ENCODE data around the gene RAD1. TPM values are rescaled to one million over a fixed set of nuclear protein-coding genes. Genes with fewer than 3 reads are reported as not detected.

Gene RAD1
- total and polyA plus RNA-seq, 2 experiments from 2014 or later, result 26.3 to 53.6 TPM

DNA sequence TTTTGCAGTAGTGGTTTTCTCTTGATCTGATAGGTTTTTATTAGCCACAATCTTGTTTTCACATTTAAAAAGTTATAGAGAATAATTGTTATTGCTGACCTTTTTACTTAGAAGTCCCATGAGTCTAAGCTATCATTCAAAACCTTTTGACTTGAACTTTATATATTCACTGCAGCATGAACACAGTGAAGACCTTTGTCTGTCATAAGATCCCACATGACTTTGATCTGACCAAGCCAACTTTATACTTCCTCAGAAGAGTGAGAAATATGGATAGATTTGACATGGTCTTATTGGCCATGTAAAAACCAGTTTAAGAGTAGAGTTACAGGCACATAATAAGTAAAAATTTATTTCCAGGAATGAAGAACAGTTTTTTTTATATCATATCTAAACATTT lies 34.1 kb downstream of the RAD1 start:
- Histone ChIP-seq H3K9me3 (ENCODE audit: low read depth) (no peaks in the 10 kb centered on the region), H3K4me1 (ENCODE audit: insufficient read depth) (no peaks in the 10 kb centered on the region), H4K20me1 (ENCODE audit: insufficient read depth) (no peaks in the 10 kb centered on the region), H3K36me3 (ENCODE audit: low read depth) (no peaks in the 10 kb centered on the region), H3F3A (ENCODE audit: insufficient read depth) (no peaks in the 10 kb centered on the region), H3K4me3 (no peak overlapping the region), H3K4me2 (ENCODE audit: unreplicated experiment) (no peak overlapping the region), H3K27me3 (replicated peaks; ENCODE audit: insufficient read depth) (no peaks in the 10 kb centered on the region), H3K9me2 (ENCODE audit: insufficient read depth) (no peaks in the 10 kb centered on the region), H3K9ac (no peak overlapping the region), H3K79me2 (ENCODE audit: insufficient read depth) (no peaks in the 10 kb centered on the region), H3K27ac (no peak overlapping the region), H2AFZ (no peak overlapping the region)
- in situ Hi-C loops (cut with MboI), result loop anchor here (25.0 kb wide), 1 partner anchor 869 kb away; the partner anchor contains the start of gene AMACR
- TF ChIP-seq EZH2phosphoT487 (IDR thresholded peaks at IDR 0.05; ENCODE audit: insufficient read depth, low read depth) (no peak), EZH2 (IDR thresholded peaks at IDR 0.05; ENCODE audit: insufficient read depth, poor library complexity, severe bottlenecking) (no peak)
- DNase-seq, result no peak

DNA sequence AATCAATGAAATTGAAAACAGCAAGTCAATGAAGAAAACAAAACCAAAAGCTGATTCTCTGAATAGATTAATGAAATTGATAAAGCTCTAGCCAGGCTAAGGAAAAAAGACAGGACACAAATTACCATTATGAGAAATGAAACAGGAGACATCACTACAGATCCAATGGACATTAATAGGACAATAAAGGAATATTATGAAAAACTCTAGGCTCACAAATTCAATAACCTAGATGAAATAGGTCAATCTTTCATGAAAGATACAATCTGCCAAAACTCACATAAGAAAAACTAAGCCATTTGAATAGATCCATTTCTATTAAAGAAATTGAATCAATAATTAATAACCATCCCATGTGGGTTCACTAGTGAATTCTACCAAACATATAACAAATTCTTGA lies 39.0 kb downstream of the RAD1 start:
- DNase-seq, result peak; percentile 10
- Histone ChIP-seq H3K9ac (no peak overlapping the region), H3K4me1 (ENCODE audit: insufficient read depth) (no peaks in the 10 kb centered on the region), H2AFZ (no peak overlapping the region), H3K9me2 (ENCODE audit: insufficient read depth) (no peaks in the 10 kb centered on the region), H3K9me3 (ENCODE audit: low read depth) (no peaks in the 10 kb centered on the region), H3F3A (ENCODE audit: insufficient read depth) (no peaks in the 10 kb centered on the region), H3K79me2 (ENCODE audit: insufficient read depth) (no peaks in the 10 kb centered on the region), H3K36me3 (ENCODE audit: low read depth) (no peaks in the 10 kb centered on the region), H4K20me1 (ENCODE audit: insufficient read depth) (no peaks in the 10 kb centered on the region), H3K4me3 (no peak overlapping the region), H3K27me3 (replicated peaks; ENCODE audit: insufficient read depth) (no peaks in the 10 kb centered on the region), H3K27ac (no peak overlapping the region), H3K4me2 (ENCODE audit: unreplicated experiment) (no peak overlapping the region)
- in situ Hi-C loops (cut with MboI), result loop anchor here (25.0 kb wide), 1 partner anchor 864 kb away; the partner anchor contains the start of gene AMACR
- TF ChIP-seq EZH2 (IDR thresholded peaks at IDR 0.05; ENCODE audit: insufficient read depth, poor library complexity, severe bottlenecking) (no peak), EZH2phosphoT487 (IDR thresholded peaks at IDR 0.05; ENCODE audit: insufficient read depth, low read depth) (no peak)

DNA sequence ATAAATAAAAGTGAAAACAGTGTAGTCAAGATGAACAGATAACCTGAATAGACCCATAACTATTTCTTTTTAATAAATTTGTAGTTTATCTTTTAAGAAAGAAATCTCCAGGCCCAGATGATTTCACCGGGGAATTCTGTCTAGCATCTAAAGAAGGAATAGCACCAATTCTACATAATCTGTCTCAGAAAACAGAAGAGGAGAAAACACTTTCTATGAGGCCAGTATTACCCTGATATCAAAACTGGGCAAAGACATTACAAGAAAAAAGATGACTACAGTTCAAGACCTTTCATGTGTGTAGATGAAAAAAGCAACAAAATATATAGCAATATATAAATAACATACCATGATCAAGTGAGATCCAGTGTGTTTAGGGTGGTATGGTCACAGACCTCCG lies 44.9 kb downstream of the RAD1 start:
- Histone ChIP-seq H3K27me3 (replicated peaks; ENCODE audit: insufficient read depth) (no peaks in the 10 kb centered on the region), H3K79me2 (ENCODE audit: insufficient read depth) (no peaks in the 10 kb centered on the region), H3K4me2 (ENCODE audit: unreplicated experiment) (no peak overlapping the region), H3K4me3 (no peak overlapping the region), H3K27ac (no peak overlapping the region), H3K9me3 (ENCODE audit: low read depth) (no peaks in the 10 kb centered on the region), H2AFZ (no peak overlapping the region), H3K36me3 (ENCODE audit: low read depth) (no peaks in the 10 kb centered on the region), H4K20me1 (ENCODE audit: insufficient read depth) (no peaks in the 10 kb centered on the region), H3K4me1 (ENCODE audit: insufficient read depth) (no peaks in the 10 kb centered on the region), H3F3A (ENCODE audit: insufficient read depth) (no peaks in the 10 kb centered on the region), H3K9me2 (ENCODE audit: insufficient read depth) (no peaks in the 10 kb centered on the region), H3K9ac (no peak overlapping the region)
- DNase-seq, result no peak
- WGBS, 2 experiments (ENCODE audit: low coverage in 1 of 2, low lambda C conversion rate in 2 of 2, missing lambda C conversion rate in 2 of 2), result 53 to 64% methylated on average over 2 of the region's 2 CpGs
- TF ChIP-seq EZH2 (IDR thresholded peaks at IDR 0.05; ENCODE audit: insufficient read depth, poor library complexity, severe bottlenecking) (no peak), EZH2phosphoT487 (IDR thresholded peaks at IDR 0.05; ENCODE audit: insufficient read depth, low read depth) (no peak)
- in situ Hi-C loops (cut with MboI), result no loop called here

DNA sequence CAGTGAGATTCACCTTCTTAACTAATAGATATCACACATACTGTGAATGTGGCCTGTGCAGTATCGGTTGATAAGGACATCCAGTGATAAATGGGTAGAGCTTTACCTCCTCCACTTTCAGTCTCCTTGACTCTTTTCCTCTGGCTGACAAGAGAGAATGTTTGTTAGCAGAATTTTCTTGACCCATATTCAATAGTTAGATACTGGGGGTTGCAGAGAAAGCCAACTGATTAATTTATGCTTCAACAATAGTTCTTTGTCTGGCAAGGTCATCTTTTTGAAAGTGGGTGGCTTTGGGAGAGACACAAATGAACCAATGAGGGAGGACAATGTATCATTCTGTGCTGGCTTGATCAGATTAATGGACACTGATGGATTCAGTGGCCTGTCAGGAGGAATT lies 46.0 kb downstream of the RAD1 start:
- 94 to 98% methylated on average over 1 of the region's 1 CpG for WGBS, 2 experiments (ENCODE audit: low coverage in 1 of 2, low lambda C conversion rate in 2 of 2, missing lambda C conversion rate in 2 of 2)
- H3K9me2 ChIP-seq (ENCODE audit: insufficient read depth), result no peaks in the 10 kb centered on the region
- no peak overlapping the region for H3K4me3 ChIP-seq
- DNase-seq, result no peak
- H2AFZ ChIP-seq, result peak overlapping the region; percentile 35; the same call in 1 of the 2 replicates
- no peaks in the 10 kb centered on the region for H3K79me2 ChIP-seq (ENCODE audit: insufficient read depth)
- H3K36me3 ChIP-seq (ENCODE audit: low read depth), result no peaks in the 10 kb centered on the region
- H3F3A ChIP-seq (ENCODE audit: insufficient read depth), result no peaks in the 10 kb centered on the region
- no peak overlapping the region for H3K4me2 ChIP-seq (ENCODE audit: unreplicated experiment)
- no peak overlapping the region for H3K27ac ChIP-seq
- TF ChIP-seq EZH2 (IDR thresholded peaks at IDR 0.05; ENCODE audit: insufficient read depth, poor library complexity, severe bottlenecking), result no peak
- no peak for TF ChIP-seq EZH2phosphoT487 (IDR thresholded peaks at IDR 0.05; ENCODE audit: insufficient read depth, low read depth)
- H3K9ac ChIP-seq, result no peak overlapping the region
- H3K9me3 ChIP-seq (ENCODE audit: low read depth), result no peaks in the 10 kb centered on the region
- no peaks in the 10 kb centered on the region for H4K20me1 ChIP-seq (ENCODE audit: insufficient read depth)
- no peaks in the 10 kb centered on the region for H3K27me3 ChIP-seq (replicated peaks; ENCODE audit: insufficient read depth)
- in situ Hi-C loops (cut with MboI), result no loop called here
- no peaks in the 10 kb centered on the region for H3K4me1 ChIP-seq (ENCODE audit: insufficient read depth)

- Histone ChIP-seq H3K4me2 (ENCODE audit: unreplicated experiment) (no peak overlapping the region), H3K27me3 (replicated peaks; ENCODE audit: insufficient read depth) (no peaks in the 10 kb centered on the region), H3K4me3 (no peak overlapping the region), H3K9ac (no peak overlapping the region), H4K20me1 (ENCODE audit: insufficient read depth) (no peaks in the 10 kb centered on the region), H3K4me1 (ENCODE audit: insufficient read depth) (no peaks in the 10 kb centered on the region), H3K36me3 (ENCODE audit: low read depth) (no peaks in the 10 kb centered on the region), H3K27ac (no peak overlapping the region), H3K9me2 (ENCODE audit: insufficient read depth) (no peaks in the 10 kb centered on the region), H3K9me3 (ENCODE audit: low read depth) (no peaks in the 10 kb centered on the region), H3F3A (ENCODE audit: insufficient read depth) (no peaks in the 10 kb centered on the region), H2AFZ (no peak overlapping the region; the same call in 1 of the 2 replicates), H3K79me2 (ENCODE audit: insufficient read depth) (no peaks in the 10 kb centered on the region)
- DNase-seq, result no peak
- WGBS, 2 experiments (ENCODE audit: low coverage in 1 of 2, low lambda C conversion rate in 2 of 2, missing lambda C conversion rate in 2 of 2), result 96 to 100% methylated on average over 1 of the region's 1 CpG
- TF ChIP-seq EZH2phosphoT487 (IDR thresholded peaks at IDR 0.05; ENCODE audit: insufficient read depth, low read depth), result no peak
- no peak for TF ChIP-seq EZH2 (IDR thresholded peaks at IDR 0.05; ENCODE audit: insufficient read depth, poor library complexity, severe bottlenecking)
- in situ Hi-C loops (cut with MboI), result no loop called here
Observed at GRCh38 chr5:34868791-34869190, 46.5 kb downstream of the RAD1 start.
